H1 (cell line): ENCODE data around the gene KLC4. TPM values are rescaled to one million over a fixed set of nuclear protein-coding genes. Genes with fewer than 3 reads are reported as not detected.

Source experiments
- BCL11A ChIP-seq, 2 experiments: IDR thresholded peaks; one replicate each; pipeline ENCODE4 v1.6.1; 2011; ENCODE audit warnings: low read depth in 2 of 2, low read length in 2 of 2, mild to moderate bottlenecking in 2 of 2
- CHD2 ChIP-seq: IDR thresholded peaks from 2 replicates; pipeline ENCODE4 v1.6.1; 2012; ENCODE audit warnings: low read length, improper control_type of control experiment
- EGR1 ChIP-seq: IDR thresholded peaks from 2 replicates; pipeline ENCODE4 v1.6.1; 2011; ENCODE audit warnings: low read depth, low read length, borderline replicate concordance
- RAD21 ChIP-seq, 2 experiments: IDR thresholded peaks in 1 of 2; conservative IDR thresholded peaks in 1 of 2; 2 replicates each; pipeline ENCODE4 v1.6.1; 2011; ENCODE audit warnings: low read depth in 2 of 2, low read length in 2 of 2, improper control_type of control experiment in 1 of 2, inconsistent platforms in 1 of 2, mild to moderate bottlenecking in 1 of 2, moderate library complexity in 1 of 2
- TBP ChIP-seq: IDR thresholded peaks from 2 replicates; pipeline ENCODE4 v1.6.1; 2011; ENCODE audit warnings: low read depth, low read length, improper control_type of control experiment
- YY1 ChIP-seq: IDR thresholded peaks from 2 replicates; pipeline ENCODE4 v1.6.1; 2011; ENCODE audit warnings: low read depth, mild to moderate bottlenecking, low read length
- polyA plus RNA-seq, 7 experiments: library from polyadenylated mRNA; depleted of rRNA in 3 of 7; stranded (reverse) in 5 of 7; unstranded in 2 of 7; fragments of >200 nt in 5 of 7; fragments of 200-250 nt in 2 of 7; gene quantifications; 1 replicate in 5 of 7; 2 replicates in 1 of 7; 4 replicates in 1 of 7; pipeline versions ENCODE4 v1.2.1 to v1.2.3, GENCODE V29; 2011 to 2013; ENCODE audit warnings: missing spikeins in 2 of 7, mixed read lengths in 2 of 7
- total RNA-seq: library from RNA; stranded (reverse); fragmentation: NEBNext Ultra II Directional; extraction: Animal tissue kit (Norgen Biotek cat#: 25700); gene quantifications from 2 replicates; pipeline ENCODE4 v1.2.1, GENCODE V29; 2021

The KLC4 gene
- total and polyA plus RNA-seq, 2 of the 8 experiments (the other 6 are each of a cell fraction or from before 2014, with no cell fraction given), result 15.7 to 28.5 TPM

- no peak for TF ChIP-seq TBP
- no peak for TF ChIP-seq BCL11A (IDR thresholded peaks at IDR 0.05; ENCODE audit: low read depth in 2 of 2, low read length in 2 of 2)
- TF ChIP-seq YY1, result no peak
- no peak for TF ChIP-seq EGR1
- no peak for TF ChIP-seq RAD21 (IDR thresholded peaks at IDR 0.05 in 1 of 2, conservative IDR thresholded peaks at IDR 0.05 in 1 of 2; ENCODE audit: low read depth in 2 of 2, low read length in 2 of 2)
- no peak for TF ChIP-seq CHD2
- TF ChIP-seq, all 59 proteins: peak for 0
These were observed 1.6 kb downstream of the KLC4 start (continued) for GRCh38 chr6:43060755-43061633.
